ENCODE data around the gene FBXL15.

The FBXL15 gene

GRCh38 chr10:102436312-102436711, 15.7 kb downstream of the FBXL15 start:
- H3K79me2 ChIP-seq (ENCODE audit: control insufficient read depth, low read length), result peaks cover 10% of the 10 kb centered on the region
- H3K4me2 ChIP-seq (ENCODE audit: low read length), result no peak overlapping the region
- H3K4me1 ChIP-seq (ENCODE audit: control insufficient read depth, low read length), result peaks cover 19% of the 10 kb centered on the region

GRCh38 chr10:102437515-102437914, 16.9 kb downstream of the FBXL15 start:
- no peaks in the 10 kb centered on the region for H4K20me1 ChIP-seq (ENCODE audit: control insufficient read depth, insufficient read depth, low read depth, low read length)
- no peaks in the 10 kb centered on the region for H3K36me3 ChIP-seq (ENCODE audit: control insufficient read depth, low read length)
- no peaks in the 10 kb centered on the region for H3K9me2 ChIP-seq (replicated peaks; ENCODE audit: control insufficient read depth, low read length)
- H3K27ac ChIP-seq (ENCODE audit: low read depth, low read length), result no peak overlapping the region
- H3K4me1 ChIP-seq (ENCODE audit: control insufficient read depth, low read length), result peaks cover 15% of the 10 kb centered on the region
- no peak overlapping the region for H3K4me2 ChIP-seq (ENCODE audit: low read length)
- no peaks in the 10 kb centered on the region for H3K79me2 ChIP-seq (ENCODE audit: control insufficient read depth, low read length)
- TF ChIP-seq EZH2phosphoT487 (IDR thresholded peaks at IDR 0.05; ENCODE audit: borderline replicate concordance, low read length), result no peak
- no peak for TF ChIP-seq CTCF (IDR thresholded peaks at IDR 0.05; ENCODE audit: low read depth, low read length, poor library complexity, severe bottlenecking)
- no peak overlapping the region for H3K4me3 ChIP-seq (ENCODE audit: low read length)
- no peaks in the 10 kb centered on the region for H3K9me3 ChIP-seq (ENCODE audit: control insufficient read depth, insufficient read depth, low read length)
- peaks cover 19% of the 10 kb centered on the region for H3K27me3 ChIP-seq (ENCODE audit: control insufficient read depth, low read length)
- no peaks in the 10 kb centered on the region for H3F3A ChIP-seq (ENCODE audit: control insufficient read depth, insufficient read depth)

More at GRCh38 chr10:102436312-102436711, 15.7 kb downstream of the FBXL15 start:
- Histone ChIP-seq H3K9me3 (ENCODE audit: control insufficient read depth, insufficient read depth, low read length) (no peaks in the 10 kb centered on the region), H4K20me1 (ENCODE audit: control insufficient read depth, insufficient read depth, low read depth, low read length) (no peaks in the 10 kb centered on the region), H3F3A (ENCODE audit: control insufficient read depth, insufficient read depth) (no peaks in the 10 kb centered on the region), H3K4me3 (ENCODE audit: low read length) (no peak overlapping the region), H3K9me2 (replicated peaks; ENCODE audit: control insufficient read depth, low read length) (no peaks in the 10 kb centered on the region), H3K36me3 (ENCODE audit: control insufficient read depth, low read length) (peaks cover 5% of the 10 kb centered on the region), H3K27me3 (ENCODE audit: control insufficient read depth, low read length) (peaks cover 15% of the 10 kb centered on the region), H3K27ac (ENCODE audit: low read depth, low read length) (no peak overlapping the region)
- no peak for TF ChIP-seq CTCF (IDR thresholded peaks at IDR 0.05; ENCODE audit: low read depth, low read length, poor library complexity, severe bottlenecking)
- no peak for TF ChIP-seq EZH2phosphoT487 (IDR thresholded peaks at IDR 0.05; ENCODE audit: borderline replicate concordance, low read length)

DNA sequence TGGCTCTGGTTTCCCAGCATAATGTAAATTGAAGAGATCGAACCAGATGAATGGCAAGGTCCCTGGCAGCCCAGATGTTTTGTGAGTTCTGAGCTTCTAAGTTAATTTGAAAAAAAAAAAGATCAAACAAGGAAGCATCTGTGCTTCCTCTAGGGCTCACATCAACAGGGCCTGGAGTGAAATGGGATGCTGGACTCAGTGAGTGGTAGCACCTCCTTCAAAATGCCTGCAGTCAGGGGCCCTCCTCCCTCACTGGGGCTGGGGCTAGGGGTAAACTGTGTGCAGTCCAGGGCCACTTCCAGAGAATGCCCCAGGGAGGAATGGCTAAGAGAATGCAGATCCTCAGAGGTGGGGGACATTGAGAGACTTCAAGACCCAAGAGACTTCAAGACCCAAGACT, 17.7 kb downstream of the FBXL15 start:
- peaks cover 10% of the 10 kb centered on the region for H3K4me1 ChIP-seq (ENCODE audit: control insufficient read depth, low read length)
- TF ChIP-seq EZH2phosphoT487 (IDR thresholded peaks at IDR 0.05; ENCODE audit: borderline replicate concordance, low read length), result no peak
- no peak for TF ChIP-seq CTCF (IDR thresholded peaks at IDR 0.05; ENCODE audit: low read depth, low read length, poor library complexity, severe bottlenecking)
- no peaks in the 10 kb centered on the region for H4K20me1 ChIP-seq (ENCODE audit: control insufficient read depth, insufficient read depth, low read depth, low read length)
- H3F3A ChIP-seq (ENCODE audit: control insufficient read depth, insufficient read depth), result no peaks in the 10 kb centered on the region
- H3K27ac ChIP-seq (ENCODE audit: low read depth, low read length), result no peak overlapping the region
- no peak overlapping the region for H3K4me2 ChIP-seq (ENCODE audit: low read length)
- no peaks in the 10 kb centered on the region for H3K9me2 ChIP-seq (replicated peaks; ENCODE audit: control insufficient read depth, low read length)
- no peaks in the 10 kb centered on the region for H3K79me2 ChIP-seq (ENCODE audit: control insufficient read depth, low read length)
- H3K4me3 ChIP-seq (ENCODE audit: low read length), result no peak overlapping the region
- no peaks in the 10 kb centered on the region for H3K36me3 ChIP-seq (ENCODE audit: control insufficient read depth, low read length)
- H3K27me3 ChIP-seq (ENCODE audit: control insufficient read depth, low read length), result peaks cover 20% of the 10 kb centered on the region
- no peaks in the 10 kb centered on the region for H3K9me3 ChIP-seq (ENCODE audit: control insufficient read depth, insufficient read depth, low read length)
